WTC11 (cell line): ENCODE measurements around the gene HDAC9.

Source experiments
- ARID4B ChIP-seq: sonication (generic); formaldehyde crosslinking; IDR thresholded peaks from 2 replicates; pipeline ENCODE4 v1.8.0; 2023; ENCODE audit warnings: missing genetic modification reagents, mild to moderate bottlenecking, borderline replicate concordance
- ATF1 ChIP-seq: sonication (generic); formaldehyde crosslinking; IDR thresholded peaks from 2 replicates; pipeline ENCODE4 v1.8.1; 2023; ENCODE audit warnings: mild to moderate bottlenecking, moderate library complexity, missing genetic modification reagents
- ATF2 ChIP-seq: sonication (generic); formaldehyde crosslinking; IDR thresholded peaks from 2 replicates; pipeline ENCODE4 v1.8.1; 2022; ENCODE audit warnings: low read depth, missing genetic modification reagents, borderline replicate concordance
- ATF3 ChIP-seq: sonication (generic); formaldehyde crosslinking; conservative IDR thresholded peaks from 2 replicates; pipeline ENCODE4 v1.8.1; 2022; ENCODE audit warnings: mild to moderate bottlenecking, missing genetic modification reagents
- CREB1 ChIP-seq: sonication (generic); formaldehyde crosslinking; IDR thresholded peaks from 2 replicates; pipeline ENCODE4 v1.8.0; 2023; ENCODE audit warnings: mild to moderate bottlenecking, missing genetic modification reagents
- ELF4 ChIP-seq: sonication (generic); formaldehyde crosslinking; IDR thresholded peaks from 2 replicates; pipeline ENCODE4 v1.8.1; 2022; ENCODE audit warnings: low read depth, mild to moderate bottlenecking, moderate library complexity, missing genetic modification reagents
- ETV6 ChIP-seq: sonication (generic); formaldehyde crosslinking; IDR thresholded peaks from 2 replicates; pipeline ENCODE4 v1.8.1; 2022; ENCODE audit warnings: mild to moderate bottlenecking, missing genetic modification reagents
- FOXP1 ChIP-seq: sonication (generic); formaldehyde crosslinking; IDR thresholded peaks from 2 replicates; pipeline ENCODE4 v1.8.0; 2022; ENCODE audit warnings: missing genetic modification reagents, mild to moderate bottlenecking, moderate library complexity, borderline replicate concordance
- JUN ChIP-seq: sonication (generic); formaldehyde crosslinking; IDR thresholded peaks from 2 replicates; pipeline ENCODE4 v1.8.0; 2023; ENCODE audit warnings: mild to moderate bottlenecking, missing genetic modification reagents
- NR2C2 ChIP-seq: sonication (generic); formaldehyde crosslinking; IDR thresholded peaks from 2 replicates; pipeline ENCODE4 v1.8.0; 2022; ENCODE audit warnings: mild to moderate bottlenecking, missing genetic modification reagents
- NR3C1 ChIP-seq: sonication (generic); formaldehyde crosslinking; conservative IDR thresholded peaks from 2 replicates; pipeline ENCODE4 v1.8.1; 2023; ENCODE audit warnings: low read depth, mild to moderate bottlenecking, missing genetic modification reagents
- ZNF232 ChIP-seq: sonication (generic); formaldehyde crosslinking; IDR thresholded peaks from 2 replicates; pipeline ENCODE4 v1.8.0; 2022; ENCODE audit warnings: mild to moderate bottlenecking, missing genetic modification reagents
- TF ChIP-seq, protein P1 (sequence below): fragments of 200-600 bp; IDR thresholded peaks from 2 replicates; pipeline ENCODE4 v1.8.0; 2022; ENCODE audit warnings: antibody characterized with exemption

- no peak for TF ChIP-seq ARID4B (CRISPR knock-in tag)
- TF ChIP-seq, protein P1, sequence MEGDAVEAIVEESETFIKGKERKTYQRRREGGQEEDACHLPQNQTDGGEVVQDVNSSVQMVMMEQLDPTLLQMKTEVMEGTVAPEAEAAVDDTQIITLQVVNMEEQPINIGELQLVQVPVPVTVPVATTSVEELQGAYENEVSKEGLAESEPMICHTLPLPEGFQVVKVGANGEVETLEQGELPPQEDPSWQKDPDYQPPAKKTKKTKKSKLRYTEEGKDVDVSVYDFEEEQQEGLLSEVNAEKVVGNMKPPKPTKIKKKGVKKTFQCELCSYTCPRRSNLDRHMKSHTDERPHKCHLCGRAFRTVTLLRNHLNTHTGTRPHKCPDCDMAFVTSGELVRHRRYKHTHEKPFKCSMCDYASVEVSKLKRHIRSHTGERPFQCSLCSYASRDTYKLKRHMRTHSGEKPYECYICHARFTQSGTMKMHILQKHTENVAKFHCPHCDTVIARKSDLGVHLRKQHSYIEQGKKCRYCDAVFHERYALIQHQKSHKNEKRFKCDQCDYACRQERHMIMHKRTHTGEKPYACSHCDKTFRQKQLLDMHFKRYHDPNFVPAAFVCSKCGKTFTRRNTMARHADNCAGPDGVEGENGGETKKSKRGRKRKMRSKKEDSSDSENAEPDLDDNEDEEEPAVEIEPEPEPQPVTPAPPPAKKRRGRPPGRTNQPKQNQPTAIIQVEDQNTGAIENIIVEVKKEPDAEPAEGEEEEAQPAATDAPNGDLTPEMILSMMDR, result no peak
- TF ChIP-seq FOXP1 (CRISPR knock-in tag), result no peak
- TF ChIP-seq NR2C2 (CRISPR knock-in tag), result no peak
- no peak for TF ChIP-seq ETV6 (CRISPR knock-in tag)
- no peak for TF ChIP-seq ATF3
- TF ChIP-seq ATF1 (CRISPR knock-in tag), result no peak
- TF ChIP-seq ZNF232, result no peak
- no peak for TF ChIP-seq ATF2 (CRISPR knock-in tag)
- no peak for TF ChIP-seq CREB1
- TF ChIP-seq ELF4 (CRISPR knock-in tag), result no peak
- no peak for TF ChIP-seq JUN
- TF ChIP-seq NR3C1 (CRISPR knock-in tag), result no peak
These were observed 38.9 kb downstream of the HDAC9 start for GRCh38 chr7:18534481-18534880.
